Panc1 (cell line): ENCODE results near the gene LRRN3. TPM values are rescaled to one million over a fixed set of nuclear protein-coding genes. Genes with fewer than 3 reads are reported as not detected.

Experiments used
- ATAC-seq: fragments of 200-7000 bp; cut with Tn5 transposase; 2 replicates; pipeline ENCODE4 v1.9.1; 2020; ENCODE audit warnings: mild to moderate bottlenecking, moderate library complexity
- BruUV-seq: library from RNA; stranded (reverse); fragments of 400-500 nt; replicated peaks from 2 replicates; lab custom pipeline; 2021; lab: Mats Ljungman, UMichigan
- CTCF ChIA-PET: fragments of 300-600 bp; sonication (Branson Sonifier 250); formaldehyde crosslinking; loops from one replicate; lab custom pipeline; 2022; ENCODE audit warnings: antibody characterized with exemption; lab: Charles Lee
- POLR2A ChIA-PET: fragments of 300-600 bp; sonication (Branson Sonifier 250); formaldehyde crosslinking; loops from one replicate; lab custom pipeline; 2022; ENCODE audit warnings: antibody characterized with exemption; lab: Charles Lee
- DNase-seq: peaks from one replicate; pipeline ENCODE4 v3.0.0-alpha.2; 2010; ENCODE audit warnings: low read depth, low spot score
- H3K27ac ChIP-seq: 2 replicates; pipeline ENCODE4 v1.5.1; 2011; ENCODE audit warnings: mild to moderate bottlenecking, low read length, inconsistent platforms
- H3K27me3 ChIP-seq: fragments of 200-500 bp; sonication (Bioruptor generic); 2 replicates; pipeline ENCODE4 v1.6.0; 2014; ENCODE audit warnings: low read length, inconsistent platforms; ENCODE audit not compliant: control insufficient read depth, insufficient read depth
- H3K36me3 ChIP-seq: fragments of 200-500 bp; sonication (Bioruptor generic); 2 replicates; pipeline ENCODE4 v1.5.1; 2014; ENCODE audit warnings: inconsistent platforms, mild to moderate bottlenecking, low read length, moderate library complexity; ENCODE audit not compliant: control insufficient read depth, insufficient read depth
- H3K4me1 ChIP-seq: 2 replicates; pipeline ENCODE4 v1.5.1; 2011; ENCODE audit warnings: inconsistent platforms, mild to moderate bottlenecking, low read length, moderate library complexity; ENCODE audit not compliant: control insufficient read depth, insufficient read depth
- H3K4me3 ChIP-seq, 2 experiments: 2 replicates each; pipeline ENCODE4 v1.5.1; 2011 to 2012; ENCODE audit warnings: low read depth in 2 of 2, low read length in 2 of 2, mild to moderate bottlenecking in 2 of 2, inconsistent platforms in 1 of 2, moderate library complexity in 1 of 2
- H3K9me3 ChIP-seq: fragments of 200-500 bp; sonication (Bioruptor generic); 2 replicates; pipeline ENCODE4 v1.5.1; 2014; ENCODE audit warnings: low read depth, mild to moderate bottlenecking, inconsistent platforms, low read length, moderate library complexity; ENCODE audit not compliant: control insufficient read depth, insufficient read depth
- POLR2AphosphoS5 ChIP-seq: IDR thresholded peaks from 2 replicates; pipeline ENCODE4 v1.6.1; 2012; ENCODE audit warnings: mild to moderate bottlenecking, low read depth, low read length, moderate library complexity
- SIN3A ChIP-seq: IDR thresholded peaks from 2 replicates; pipeline ENCODE4 v1.6.1; 2012; ENCODE audit warnings: low read depth, mild to moderate bottlenecking, low read length, moderate library complexity, borderline replicate concordance; ENCODE audit not compliant: insufficient read depth
- TCF7L2 ChIP-seq: IDR thresholded peaks from 2 replicates; pipeline ENCODE4 v1.6.1; 2011; ENCODE audit warnings: mild to moderate bottlenecking, low read depth, low read length, inconsistent platforms
- in situ Hi-C: cut with HindIII; loops from 2 replicates; pipeline ENCODE4 v1.10.0; 2016; ENCODE audit warnings: low sequenced_read_pairs, low pct_unique_long_range_greater_than_20kb
- intact Hi-C: fragments of 100-400 bp; cut with micrococcal nuclease; formaldehyde crosslinking; loops from one replicate; pipeline ENCODE4 v1.10.0; 2022; ENCODE audit not compliant: unreplicated experiment
- total RNA-seq: library from RNA; stranded (reverse); gene quantifications from one replicate; pipeline ENCODE4 v1.2.1, GENCODE V29; 2021; ENCODE audit not compliant: unreplicated experiment
- TF ChIP-seq, protein P1 (sequence below): fragments of 450-650 bp; IDR thresholded peaks from 2 replicates; pipeline ENCODE4 v1.5.1; 2017; ENCODE audit warnings: mild to moderate bottlenecking
- TF ChIP-seq, protein P2 (sequence below), 2 experiments: IDR thresholded peaks; 2 replicates each; pipeline ENCODE4 v1.6.1; 2011 to 2012; ENCODE audit warnings: low read depth in 2 of 2, control low read depth in 1 of 2, low read length in 1 of 2, mild to moderate bottlenecking in 1 of 2, moderate library complexity in 1 of 2; ENCODE audit not compliant: insufficient read depth in 1 of 2

The LRRN3 gene
- total RNA-seq, 1 experiment from 2014 or later: 0.15 TPM

DNA sequence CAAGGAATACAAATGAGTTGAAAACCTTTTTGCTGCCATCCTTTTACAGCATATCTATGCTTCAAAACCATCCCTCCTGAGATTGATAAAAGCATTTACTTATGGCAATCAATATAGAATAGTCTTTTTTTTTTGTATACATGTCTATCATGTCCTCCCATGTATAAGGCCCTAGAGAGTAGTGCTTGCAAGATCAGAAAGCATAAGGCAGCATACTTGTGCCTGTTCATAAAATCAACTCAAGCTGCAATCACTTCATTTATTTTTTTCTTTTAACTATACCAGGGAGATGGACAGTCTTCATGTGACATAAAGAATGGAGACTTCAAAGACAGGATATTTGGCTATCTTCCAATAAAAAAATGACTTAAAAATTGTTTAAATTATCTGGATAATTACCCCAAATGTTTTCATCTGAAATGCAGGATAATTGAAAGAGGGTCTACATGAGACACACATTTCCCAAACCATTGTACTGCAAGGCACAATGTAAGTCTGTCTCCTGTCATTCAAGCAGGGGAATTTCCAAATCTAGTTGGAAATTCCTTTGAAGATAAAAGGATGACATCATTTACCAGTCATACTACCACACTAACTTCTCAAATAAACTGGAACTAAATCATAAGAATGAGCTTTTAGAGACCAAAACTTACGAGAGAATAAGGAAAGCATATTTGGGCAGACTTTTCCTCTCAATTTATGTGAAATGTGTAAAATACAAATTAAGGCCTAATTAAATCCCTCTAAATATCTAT, 22.5 kb downstream of the LRRN3 start:
- intact Hi-C loops: no loop called here
- Histone ChIP-seq H3K4me3 (no peak overlapping the region), H3K36me3 (no peaks in the 10 kb centered on the region), H3K9me3 (no peaks in the 10 kb centered on the region), H3K27me3 (no peaks in the 10 kb centered on the region), H3K4me1 (no peaks in the 10 kb centered on the region), H3K27ac (no peak overlapping the region)
- ATAC-seq: no peak
- ChIA-PET CTCF (no interaction called here), POLR2A (no interaction called here)
- in situ Hi-C loops: no loop called here
- no peak for DNase-seq
- no TSS peak for BruUV-seq
- TF ChIP-seq, protein P1, sequence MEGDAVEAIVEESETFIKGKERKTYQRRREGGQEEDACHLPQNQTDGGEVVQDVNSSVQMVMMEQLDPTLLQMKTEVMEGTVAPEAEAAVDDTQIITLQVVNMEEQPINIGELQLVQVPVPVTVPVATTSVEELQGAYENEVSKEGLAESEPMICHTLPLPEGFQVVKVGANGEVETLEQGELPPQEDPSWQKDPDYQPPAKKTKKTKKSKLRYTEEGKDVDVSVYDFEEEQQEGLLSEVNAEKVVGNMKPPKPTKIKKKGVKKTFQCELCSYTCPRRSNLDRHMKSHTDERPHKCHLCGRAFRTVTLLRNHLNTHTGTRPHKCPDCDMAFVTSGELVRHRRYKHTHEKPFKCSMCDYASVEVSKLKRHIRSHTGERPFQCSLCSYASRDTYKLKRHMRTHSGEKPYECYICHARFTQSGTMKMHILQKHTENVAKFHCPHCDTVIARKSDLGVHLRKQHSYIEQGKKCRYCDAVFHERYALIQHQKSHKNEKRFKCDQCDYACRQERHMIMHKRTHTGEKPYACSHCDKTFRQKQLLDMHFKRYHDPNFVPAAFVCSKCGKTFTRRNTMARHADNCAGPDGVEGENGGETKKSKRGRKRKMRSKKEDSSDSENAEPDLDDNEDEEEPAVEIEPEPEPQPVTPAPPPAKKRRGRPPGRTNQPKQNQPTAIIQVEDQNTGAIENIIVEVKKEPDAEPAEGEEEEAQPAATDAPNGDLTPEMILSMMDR: no peak
- TF ChIP-seq TCF7L2 (peak; percentile 68; the same call in 1 of the 2 replicates), POLR2AphosphoS5 (no peak)

DNA sequence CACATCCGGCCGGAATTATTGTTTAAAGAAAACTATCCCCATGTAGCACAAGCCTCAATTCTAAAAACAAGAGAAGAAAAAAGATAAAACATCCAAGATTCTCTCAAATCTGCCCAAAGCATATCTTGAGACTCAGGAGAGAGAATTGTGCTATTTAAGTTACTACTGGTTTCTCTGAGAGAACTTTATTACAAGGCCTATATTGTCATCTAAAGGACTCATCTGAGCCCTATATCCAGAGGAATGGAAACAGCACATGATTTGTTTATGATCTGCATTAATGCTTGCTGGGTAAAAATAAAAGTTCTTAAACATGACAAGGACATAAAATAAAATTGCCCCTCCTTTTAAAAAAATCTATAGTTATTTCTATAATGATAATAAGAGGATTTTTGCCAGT, 25.0 kb downstream of the LRRN3 start:
- TF ChIP-seq POLR2AphosphoS5 (no peak), SIN3A (no peak), TCF7L2 (no peak)
- TF ChIP-seq, protein P2, sequence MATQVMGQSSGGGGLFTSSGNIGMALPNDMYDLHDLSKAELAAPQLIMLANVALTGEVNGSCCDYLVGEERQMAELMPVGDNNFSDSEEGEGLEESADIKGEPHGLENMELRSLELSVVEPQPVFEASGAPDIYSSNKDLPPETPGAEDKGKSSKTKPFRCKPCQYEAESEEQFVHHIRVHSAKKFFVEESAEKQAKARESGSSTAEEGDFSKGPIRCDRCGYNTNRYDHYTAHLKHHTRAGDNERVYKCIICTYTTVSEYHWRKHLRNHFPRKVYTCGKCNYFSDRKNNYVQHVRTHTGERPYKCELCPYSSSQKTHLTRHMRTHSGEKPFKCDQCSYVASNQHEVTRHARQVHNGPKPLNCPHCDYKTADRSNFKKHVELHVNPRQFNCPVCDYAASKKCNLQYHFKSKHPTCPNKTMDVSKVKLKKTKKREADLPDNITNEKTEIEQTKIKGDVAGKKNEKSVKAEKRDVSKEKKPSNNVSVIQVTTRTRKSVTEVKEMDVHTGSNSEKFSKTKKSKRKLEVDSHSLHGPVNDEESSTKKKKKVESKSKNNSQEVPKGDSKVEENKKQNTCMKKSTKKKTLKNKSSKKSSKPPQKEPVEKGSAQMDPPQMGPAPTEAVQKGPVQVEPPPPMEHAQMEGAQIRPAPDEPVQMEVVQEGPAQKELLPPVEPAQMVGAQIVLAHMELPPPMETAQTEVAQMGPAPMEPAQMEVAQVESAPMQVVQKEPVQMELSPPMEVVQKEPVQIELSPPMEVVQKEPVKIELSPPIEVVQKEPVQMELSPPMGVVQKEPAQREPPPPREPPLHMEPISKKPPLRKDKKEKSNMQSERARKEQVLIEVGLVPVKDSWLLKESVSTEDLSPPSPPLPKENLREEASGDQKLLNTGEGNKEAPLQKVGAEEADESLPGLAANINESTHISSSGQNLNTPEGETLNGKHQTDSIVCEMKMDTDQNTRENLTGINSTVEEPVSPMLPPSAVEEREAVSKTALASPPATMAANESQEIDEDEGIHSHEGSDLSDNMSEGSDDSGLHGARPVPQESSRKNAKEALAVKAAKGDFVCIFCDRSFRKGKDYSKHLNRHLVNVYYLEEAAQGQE (IDR thresholded peaks at IDR 0.05; ENCODE audit: insufficient read depth in 1 of 2, low read depth in 2 of 2, low read length in 1 of 2): no peak
- intact Hi-C loops: no loop called here
- Histone ChIP-seq H3K4me3 (no peak overlapping the region), H3K36me3 (no peaks in the 10 kb centered on the region), H3K27ac (no peak overlapping the region), H3K27me3 (no peaks in the 10 kb centered on the region), H3K4me1 (no peaks in the 10 kb centered on the region), H3K9me3 (no peaks in the 10 kb centered on the region)
- POLR2A ChIA-PET: no interaction called here
- no peak for ATAC-seq
- DNase-seq: no peak
- in situ Hi-C loops: no loop called here
- no TSS peak for BruUV-seq
- CTCF ChIA-PET: no interaction called here

DNA sequence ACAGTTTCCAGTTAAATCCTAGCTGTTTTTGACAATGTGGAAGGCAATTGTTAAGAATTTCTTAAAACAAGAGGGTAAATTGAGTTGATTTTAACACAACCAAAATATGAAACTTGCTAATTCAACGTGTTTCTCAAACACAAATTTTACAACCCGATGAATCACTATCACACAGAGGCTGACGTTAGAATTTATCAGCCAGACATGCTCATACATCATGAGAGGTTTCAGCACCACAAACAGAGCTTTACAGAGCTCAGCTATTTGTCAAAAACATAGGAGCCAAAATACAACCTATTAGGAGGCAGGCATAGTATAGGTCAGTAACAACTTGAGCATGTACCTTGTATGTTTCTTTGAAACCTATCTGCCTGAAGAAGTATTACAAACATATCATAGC, 36.1 kb downstream of the LRRN3 start:
- Histone ChIP-seq H3K27me3 (no peaks in the 10 kb centered on the region), H3K36me3 (no peaks in the 10 kb centered on the region), H3K4me3 (no peak overlapping the region), H3K4me1 (no peaks in the 10 kb centered on the region), H3K9me3 (no peaks in the 10 kb centered on the region), H3K27ac (no peak overlapping the region)
- BruUV-seq: no TSS peak
- ATAC-seq: no peak
- TF ChIP-seq, protein P2 (IDR thresholded peaks at IDR 0.05; ENCODE audit: insufficient read depth in 1 of 2, low read depth in 2 of 2, low read length in 1 of 2): peak; percentile 30 to 49; a peak in 2 of 4 replicates
- no peak for TF ChIP-seq TCF7L2
- intact Hi-C loops (no loop called here), in situ Hi-C loops (no loop called here)
- POLR2A ChIA-PET: no interaction called here
- CTCF ChIA-PET: no interaction called here
- no peak for DNase-seq
